DND-41 (cell line): ENCODE results near the gene DNAJA2.

Source experiments
- ATAC-seq: fragments of 200-7000 bp; cut with Tn5 transposase; 3 replicates; pipeline ENCODE4 v1.9.1; 2021; ENCODE audit warnings: low read depth; ENCODE audit not compliant: insufficient read depth
- DNase-seq: peaks from one replicate; pipeline ENCODE4 v3.0.0-alpha.2; 2020
- H2AFZ ChIP-seq: 2 replicates; pipeline ENCODE4 v1.6.0; 2012; ENCODE audit warnings: low read depth, low read length
- H3K27ac ChIP-seq: 2 replicates; pipeline ENCODE4 v1.5.1; 2012; ENCODE audit warnings: low read length, inconsistent platforms
- H3K27me3 ChIP-seq: fragments of 200-600 bp; sonication (generic); 2 replicates; pipeline ENCODE4 v1.6.0; 2012; ENCODE audit warnings: low read length, mild to moderate bottlenecking, inconsistent platforms; ENCODE audit not compliant: insufficient read depth, poor library complexity
- H3K36me3 ChIP-seq: 2 replicates; pipeline ENCODE4 v1.5.1; 2012; ENCODE audit warnings: low read length, inconsistent platforms; ENCODE audit not compliant: insufficient read depth
- H3K4me1 ChIP-seq: 2 replicates; pipeline ENCODE4 v1.5.1; 2012; ENCODE audit warnings: mild to moderate bottlenecking, low read length; ENCODE audit not compliant: insufficient read depth
- H3K4me2 ChIP-seq: 2 replicates; pipeline ENCODE4 v1.6.0; 2012; ENCODE audit warnings: mild to moderate bottlenecking, moderate library complexity, low read length, inconsistent platforms; ENCODE audit not compliant: insufficient read depth
- H3K4me3 ChIP-seq, 2 experiments: fragments of 200-600 bp in 1 of 2; shearing (Covaris generic) in 1 of 2; 2 replicates each; pipeline ENCODE4 v1.5.1; 2012 to 2016; ENCODE audit warnings: inconsistent platforms in 2 of 2, low read length in 2 of 2, mild to moderate bottlenecking in 2 of 2, low read depth in 1 of 2, moderate library complexity in 1 of 2
- H3K79me2 ChIP-seq: 2 replicates; pipeline ENCODE4 v1.6.0; 2012; ENCODE audit warnings: low read length, inconsistent platforms; ENCODE audit not compliant: insufficient read depth
- H3K9ac ChIP-seq: 2 replicates; pipeline ENCODE4 v1.6.0; 2012; ENCODE audit warnings: low read depth, mild to moderate bottlenecking, inconsistent platforms, low read length, moderate library complexity
- H3K9me3 ChIP-seq: 2 replicates; pipeline ENCODE4 v1.5.1; 2012; ENCODE audit warnings: low read length, moderate library complexity, mild to moderate bottlenecking, inconsistent platforms; ENCODE audit not compliant: insufficient read depth, severe bottlenecking
- H4K20me1 ChIP-seq: 2 replicates; pipeline ENCODE4 v1.6.0; 2012; ENCODE audit warnings: low read length; ENCODE audit not compliant: insufficient read depth
- CTCF ChIP-seq: IDR thresholded peaks from 2 replicates; pipeline ENCODE4 v1.5.1; 2012; ENCODE audit warnings: borderline replicate concordance, low read length, moderate library complexity, mild to moderate bottlenecking; ENCODE audit not compliant: poor library complexity, severe bottlenecking; ENCODE audit errors: extremely low read depth
- EZH2 ChIP-seq: IDR thresholded peaks from 3 replicates; pipeline ENCODE4 v1.6.1; 2012; ENCODE audit warnings: borderline replicate concordance, low read depth, mild to moderate bottlenecking, moderate library complexity, low read length, inconsistent platforms; ENCODE audit not compliant: severe bottlenecking

DNAJA2 gene

GRCh38 chr16:46937536-46937935, 35.9 kb downstream of the DNAJA2 start:
- Histone ChIP-seq H3K9ac (no peak overlapping the region), H3K4me1 (no peaks in the 10 kb centered on the region), H3K9me3 (no peaks in the 10 kb centered on the region), H3K4me3 (no peak overlapping the region), H3K36me3 (no peaks in the 10 kb centered on the region), H3K27me3 (no peaks in the 10 kb centered on the region), H3K79me2 (no peaks in the 10 kb centered on the region), H2AFZ (no peak overlapping the region), H3K27ac (no peak overlapping the region), H3K4me2 (no peak overlapping the region), H4K20me1 (no peaks in the 10 kb centered on the region)
- DNase-seq (no peak), ATAC-seq (no peak)
- no peak for TF ChIP-seq EZH2
- no peak for TF ChIP-seq CTCF

- H3K27ac ChIP-seq = no peak overlapping the region
- ATAC-seq (no peak), DNase-seq (no peak)
- H3K27me3 ChIP-seq = no peaks in the 10 kb centered on the region
- no peak overlapping the region for H2AFZ ChIP-seq
- no peaks in the 10 kb centered on the region for H3K79me2 ChIP-seq
- no peak overlapping the region for H3K9ac ChIP-seq
- H4K20me1 ChIP-seq = no peaks in the 10 kb centered on the region
- no peaks in the 10 kb centered on the region for H3K36me3 ChIP-seq
- no peak overlapping the region for H3K4me2 ChIP-seq
- H3K4me1 ChIP-seq = 0 out of 2 replicates have a peak, but pooled peaks cover 6% of the 10 kb centered on the region
- TF ChIP-seq CTCF = no peak
- TF ChIP-seq EZH2 = no peak
- no peaks in the 10 kb centered on the region for H3K9me3 ChIP-seq
- no peak overlapping the region for H3K4me3 ChIP-seq
These were observed 40.7 kb downstream of the DNAJA2 start for GRCh38 chr16:46932802-46933201.

- no peaks in the 10 kb centered on the region for H4K20me1 ChIP-seq
- no peak overlapping the region for H3K27ac ChIP-seq
- H3K9me3 ChIP-seq = no peaks in the 10 kb centered on the region
- DNase-seq (no peak), ATAC-seq (no peak)
- H3K4me1 ChIP-seq = 0 out of 2 replicates have a peak, but pooled peaks cover 6% of the 10 kb centered on the region
- H3K4me3 ChIP-seq = no peak overlapping the region
- no peaks in the 10 kb centered on the region for H3K27me3 ChIP-seq
- no peak for TF ChIP-seq EZH2
- no peak for TF ChIP-seq CTCF
- no peak overlapping the region for H3K9ac ChIP-seq
- H3K79me2 ChIP-seq = no peaks in the 10 kb centered on the region
- H3K4me2 ChIP-seq = no peak overlapping the region
- H3K36me3 ChIP-seq = no peaks in the 10 kb centered on the region
- H2AFZ ChIP-seq = no peak overlapping the region
These were observed 42.6 kb downstream of the DNAJA2 start for GRCh38 chr16:46930861-46931260.
